NT2/D1 (cell line): ENCODE results near the gene OR1S2.
"Not testable (repeated sequence)": the region's sequence is repeated elsewhere in the genome, so short reads cannot be mapped to it uniquely, and the experiment has no call there.

Experiments used
- DNase-seq: peaks from one replicate; pipeline ENCODE4 v3.0.0-alpha.2; 2011; ENCODE audit warnings: low read depth, low spot score
- H3K27me3 ChIP-seq: 2 replicates; pipeline ENCODE4 v1.6.0; 2011; ENCODE audit warnings: mild to moderate bottlenecking; ENCODE audit not compliant: insufficient read length, insufficient read depth
- H3K36me3 ChIP-seq: 2 replicates; pipeline ENCODE4 v1.6.1; 2011; ENCODE audit warnings: mild to moderate bottlenecking, low read length, mixed read lengths; ENCODE audit not compliant: insufficient read depth, insufficient read length
- H3K4me1 ChIP-seq: 2 replicates; pipeline ENCODE4 v1.5.1; 2011; ENCODE audit not compliant: insufficient read depth, insufficient read length
- H3K4me3 ChIP-seq: 2 replicates; pipeline ENCODE4 v1.5.1; 2011; ENCODE audit warnings: low read depth; ENCODE audit not compliant: insufficient read length
- H3K9ac ChIP-seq: 2 replicates; pipeline ENCODE4 v1.6.0; 2011; ENCODE audit warnings: low read depth; ENCODE audit not compliant: insufficient read length
- H3K9me3 ChIP-seq: 2 replicates; pipeline ENCODE4 v1.5.1; 2011; ENCODE audit warnings: mild to moderate bottlenecking, low read length; ENCODE audit not compliant: insufficient read depth
- SUZ12 ChIP-seq: IDR thresholded peaks from 2 replicates; pipeline ENCODE4 v1.6.1; 2011; ENCODE audit not compliant: insufficient read length, insufficient read depth; ENCODE audit errors: extremely low read depth
- YY1 ChIP-seq: IDR thresholded peaks from 2 replicates; pipeline ENCODE4 v1.6.1; 2011; ENCODE audit not compliant: insufficient read length, insufficient read depth
- ZNF274 ChIP-seq: IDR thresholded peaks from 2 replicates; pipeline ENCODE4 v1.6.1; 2011; ENCODE audit warnings: mild to moderate bottlenecking, low read depth, low read length

OR1S2 gene, protein sequence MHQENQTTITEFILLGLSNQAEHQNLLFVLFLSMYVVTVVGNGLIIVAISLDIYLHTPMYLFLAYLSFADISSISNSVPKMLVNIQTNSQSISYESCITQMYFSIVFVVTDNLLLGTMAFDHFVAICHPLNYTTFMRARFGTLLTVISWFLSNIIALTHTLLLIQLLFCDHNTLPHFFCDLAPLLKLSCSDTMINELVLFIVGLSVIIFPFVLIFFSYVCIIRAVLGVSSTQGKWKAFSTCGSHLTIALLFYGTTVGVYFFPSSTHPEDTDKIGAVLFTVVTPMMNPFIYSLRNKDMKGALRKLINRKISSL

GRCh38 chr11:58204042-58204441 is at the start of gene OR1S2:
Gene OR1S2, minus strand, starts transcription at chr11:58204142. Its CDS starts 0 bp downstream, at chr11:58204142.
- TF ChIP-seq YY1 (no peak), ZNF274 (no peak), SUZ12 (no peak)
- DNase-seq: no peak
- Histone ChIP-seq H3K36me3 (no peaks in the 10 kb centered on the region), H3K4me1 (no peaks in the 10 kb centered on the region), H3K27me3 (no peaks in the 10 kb centered on the region), H3K9me3 (no peaks in the 10 kb centered on the region), H3K4me3 (no peak within 1 kb of the TSS), H3K9ac (no peak within 1 kb of the TSS)

DNA sequence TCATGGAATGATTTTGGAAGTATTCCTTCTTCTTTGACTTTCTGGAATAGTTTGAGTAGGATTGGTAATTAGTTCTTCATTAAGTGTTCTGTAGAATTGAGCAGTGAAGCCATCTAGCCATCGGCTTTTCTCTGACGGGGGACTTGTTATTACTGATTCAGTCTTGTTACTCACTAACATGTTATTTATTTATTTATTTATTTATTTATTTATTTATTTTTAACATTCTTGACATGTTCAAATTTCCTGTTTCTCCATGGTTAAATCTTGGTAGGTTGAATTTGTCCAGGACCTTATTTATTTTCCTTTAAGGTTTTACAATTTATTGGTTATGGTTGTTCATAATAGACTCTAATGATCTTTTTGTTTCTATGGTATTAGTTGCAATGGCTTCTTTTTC is 40.0 kb upstream of the OR1S2 start:
- TF ChIP-seq YY1 (no peak), ZNF274 (no peak), SUZ12 (no peak)
- no peaks in the 10 kb centered on the region for H3K36me3 ChIP-seq
- H3K9me3 ChIP-seq: peaks cover 10% of the 10 kb centered on the region; the same call in 1 of the 2 replicates
- H3K4me3 ChIP-seq: no peak overlapping the region
- no peaks in the 10 kb centered on the region for H3K27me3 ChIP-seq
- DNase-seq: no peak
- no peaks in the 10 kb centered on the region for H3K4me1 ChIP-seq
- H3K9ac ChIP-seq: no peak overlapping the region

DNA sequence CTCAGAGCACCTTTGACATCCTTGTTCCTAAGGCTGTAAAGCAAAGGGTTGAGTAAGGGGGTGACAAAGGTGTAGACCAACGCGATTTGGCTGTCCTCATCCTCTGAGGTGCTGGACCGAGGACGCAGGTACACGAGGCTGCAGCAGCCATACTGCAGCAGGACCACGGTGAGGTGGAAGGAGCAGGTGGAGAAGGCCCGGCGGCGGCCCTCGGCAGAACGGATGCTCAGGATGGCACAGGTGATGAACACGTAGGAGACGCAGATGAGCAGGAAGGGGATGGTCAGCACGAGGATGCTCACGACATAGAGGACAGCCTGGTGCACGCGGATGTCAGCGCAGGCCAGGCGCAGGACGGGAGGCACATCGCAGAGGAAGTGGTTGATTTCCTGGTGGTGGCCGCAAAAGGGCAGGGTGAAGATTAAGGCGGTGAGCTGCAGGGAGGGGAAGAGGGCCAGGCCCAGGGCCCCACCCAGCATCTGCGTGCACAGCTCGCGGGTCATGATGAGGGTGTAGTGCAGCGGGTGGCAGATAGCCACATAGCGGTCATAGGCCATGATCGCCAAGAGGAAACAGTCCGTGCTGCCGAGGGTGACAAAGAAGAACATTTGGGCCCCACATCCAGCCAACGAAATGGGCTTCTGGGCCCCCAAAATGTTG is 24.1 kb upstream of the OR1S2 start:
- H3K9me3 ChIP-seq: no peaks in the 10 kb centered on the region

GRCh38 chr11:58222721-58223120 is 18.8 kb upstream of the OR1S2 start:
- Histone ChIP-seq H3K4me1 (no peaks in the 10 kb centered on the region), H3K27me3 (no peaks in the 10 kb centered on the region), H3K9me3 (no peaks in the 10 kb centered on the region), H3K4me3 (no peak overlapping the region), H3K36me3 (no peaks in the 10 kb centered on the region), H3K9ac (no peak overlapping the region)
- TF ChIP-seq ZNF274 (no peak), YY1 (no peak), SUZ12 (no peak)
- DNase-seq: no peak

More for the DNA sequence above, 24.1 kb upstream of the OR1S2 start:
- H3K4me3 ChIP-seq: no peak overlapping the region
- no peak overlapping the region for H3K9ac ChIP-seq
- H3K27me3 ChIP-seq: no peaks in the 10 kb centered on the region
- no peaks in the 10 kb centered on the region for H3K36me3 ChIP-seq
- no peaks in the 10 kb centered on the region for H3K4me1 ChIP-seq
- TF ChIP-seq ZNF274: no peak
- no peak for TF ChIP-seq YY1
- TF ChIP-seq SUZ12: no peak
- DNase-seq: no peak

- Histone ChIP-seq H3K36me3 (no peaks in the 10 kb centered on the region), H3K27me3 (no peaks in the 10 kb centered on the region), H3K4me1 (no peaks in the 10 kb centered on the region), H3K4me3 (no peak overlapping the region), H3K9ac (no peak overlapping the region), H3K9me3 (no peaks in the 10 kb centered on the region)
- TF ChIP-seq SUZ12 (no peak), YY1 (no peak), ZNF274 (no peak)
- DNase-seq: no peak
Observed at GRCh38 chr11:58216476-58216875, 12.5 kb upstream of the OR1S2 start.

DNA sequence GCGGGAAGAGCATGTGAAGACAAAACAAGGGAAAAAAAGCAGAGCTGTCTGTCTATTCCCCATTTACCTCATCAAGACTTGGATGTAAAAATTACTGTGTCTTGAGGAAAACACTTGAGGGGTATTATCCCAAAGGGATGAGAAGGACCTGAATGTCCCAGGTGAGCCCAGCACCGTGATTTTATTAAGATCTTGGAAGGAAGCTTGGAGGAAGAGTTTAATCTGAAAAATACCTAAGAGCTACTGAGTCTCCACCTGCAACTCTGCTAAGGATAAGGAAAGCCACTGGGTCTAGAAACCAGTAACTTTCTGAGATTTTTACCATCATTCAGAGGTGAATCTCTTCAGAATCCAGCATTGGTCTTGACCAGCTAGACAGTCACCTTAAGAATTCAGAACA is 8.5 kb upstream of the OR1S2 start, which contains the start of gene OR1S1:
OR1S1 (plus strand) TSS at position 301 of the 400 bp plus-strand sequence.
- not testable (repeated sequence) for DNase-seq, H3K4me3 ChIP-seq, H3K9ac ChIP-seq, H3K4me1 ChIP-seq, H3K36me3 ChIP-seq, H3K27me3 ChIP-seq, H3K9me3 ChIP-seq

- Histone ChIP-seq H3K4me3 (no peak overlapping the region), H3K9ac (no peak overlapping the region), H3K9me3 (no peaks in the 10 kb centered on the region), H3K36me3 (no peaks in the 10 kb centered on the region), H3K27me3 (no peaks in the 10 kb centered on the region), H3K4me1 (no peaks in the 10 kb centered on the region)
- TF ChIP-seq YY1 (no peak), ZNF274 (no peak), SUZ12 (no peak)
- DNase-seq: no peak
Observed at GRCh38 chr11:58199271-58199670, 4.7 kb downstream of the OR1S2 start.
